ENCODE measurements around the gene FERMT3. TPM values are rescaled to one million over a fixed set of nuclear protein-coding genes. Genes with fewer than 3 reads are reported as not detected.

The FERMT3 gene
- total and polyA plus RNA-seq, 4 donors: 22.2 to 42.6 (median 36.9) TPM

DNA sequence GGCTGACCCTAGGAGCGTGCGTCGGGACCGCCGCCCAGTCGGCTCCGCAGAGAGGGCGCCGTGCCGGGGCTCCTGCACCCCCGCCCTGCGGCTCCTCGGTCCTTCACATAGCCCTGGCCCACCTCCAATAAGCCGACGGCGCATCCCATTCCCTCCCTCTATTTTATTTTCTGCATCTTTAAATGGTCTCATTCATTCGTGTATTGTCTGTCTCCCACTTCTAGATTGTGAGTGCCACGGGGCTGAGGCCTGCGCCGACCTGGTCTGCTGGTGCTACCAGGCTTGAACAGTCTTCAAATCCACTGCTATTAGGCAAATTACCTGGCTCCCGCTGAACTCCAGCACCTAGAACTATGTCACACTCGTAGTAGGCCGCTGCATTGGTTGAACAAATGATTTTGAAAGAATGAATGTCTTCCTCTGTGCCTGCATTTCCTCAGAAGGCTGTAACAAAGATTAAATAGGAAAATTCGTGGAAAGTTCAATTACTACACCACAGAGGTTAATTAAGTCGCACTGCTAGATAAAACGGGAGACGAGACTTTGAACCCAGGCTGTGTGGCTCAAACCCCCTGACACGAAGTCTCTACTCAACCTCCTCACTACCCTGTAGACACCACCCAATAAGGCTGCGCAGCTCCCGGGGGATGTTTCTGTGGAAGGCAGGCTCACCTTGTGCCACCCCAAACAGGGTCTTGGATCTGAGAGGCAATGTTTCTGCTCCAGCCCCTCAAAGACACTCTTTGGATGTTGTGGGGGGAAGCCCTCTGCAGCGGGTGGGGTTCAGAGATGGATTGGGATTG lies 41.4 kb downstream of the FERMT3 start:
- H3K27ac ChIP-seq (ENCODE audit: low read depth in 1 of 2, low read length in 2 of 2): no peak overlapping the region
- ATAC-seq (ENCODE audit: low FRiP score) (no peak), DNase-seq (peak in 1 of 2 donors; percentile 62)
- 33 to 34% methylated on average over 31 of the region's 31 CpGs for WGBS, 2 donors
- no peaks in the 10 kb centered on the region for H3K36me3 ChIP-seq (ENCODE audit: control insufficient read depth in 1 of 2, insufficient read depth in 2 of 2, low read length in 1 of 2)
- no peaks in the 10 kb centered on the region for H3K27me3 ChIP-seq (ENCODE audit: control insufficient read depth in 1 of 2, insufficient read depth in 2 of 2, low read length in 1 of 2)
- H3K4me3 ChIP-seq (ENCODE audit: low read length in 2 of 2): peak overlapping the region in 1 of 2 donors; percentile 2
- no peaks in the 10 kb centered on the region for H3K4me1 ChIP-seq (ENCODE audit: control insufficient read depth in 1 of 2, insufficient read depth in 2 of 2, low read length in 2 of 2)
- intact Hi-C loops (cut with DNase I): no loop called here
- no peaks in the 10 kb centered on the region for H3K9me3 ChIP-seq (ENCODE audit: control insufficient read depth, low read length)

- Histone ChIP-seq H3K27ac (ENCODE audit: low read depth in 1 of 2, low read length in 2 of 2) (no peak overlapping the region), H3K4me1 (ENCODE audit: control insufficient read depth in 1 of 2, insufficient read depth in 2 of 2, low read length in 2 of 2) (no peaks in the 10 kb centered on the region), H3K9me3 (ENCODE audit: control insufficient read depth, low read length) (no peaks in the 10 kb centered on the region), H3K36me3 (ENCODE audit: control insufficient read depth in 1 of 2, insufficient read depth in 2 of 2, low read length in 1 of 2) (no peaks in the 10 kb centered on the region), H3K27me3 (ENCODE audit: control insufficient read depth in 1 of 2, insufficient read depth in 2 of 2, low read length in 1 of 2) (no peaks in the 10 kb centered on the region), H3K4me3 (ENCODE audit: low read length in 2 of 2) (no peak overlapping the region)
- no peak for ATAC-seq (ENCODE audit: low FRiP score)
- DNase-seq: no peak
- intact Hi-C loops (cut with DNase I): no loop called here
- 77 to 83% methylated on average over 7 of the region's 7 CpGs for WGBS, 2 donors
Observed at GRCh38 chr11:64248578-64248977, 42.1 kb downstream of the FERMT3 start.

GRCh38 chr11:64249038-64249437 lies 42.5 kb downstream of the FERMT3 start:
- intact Hi-C loops (cut with DNase I): no loop called here
- peak in 1 of 2 donors; percentile 72 for DNase-seq
- H3K27me3 ChIP-seq (ENCODE audit: control insufficient read depth in 1 of 2, insufficient read depth in 2 of 2, low read length in 1 of 2): no peaks in the 10 kb centered on the region
- WGBS, 2 donors: 91 to 94% methylated on average over 4 of the region's 4 CpGs
- no peak overlapping the region for H3K4me3 ChIP-seq (ENCODE audit: low read length in 2 of 2)
- H3K36me3 ChIP-seq (ENCODE audit: control insufficient read depth in 1 of 2, insufficient read depth in 2 of 2, low read length in 1 of 2): no peaks in the 10 kb centered on the region
- no peaks in the 10 kb centered on the region for H3K9me3 ChIP-seq (ENCODE audit: control insufficient read depth, low read length)
- no peak overlapping the region for H3K27ac ChIP-seq (ENCODE audit: low read depth in 1 of 2, low read length in 2 of 2)
- no peak for ATAC-seq (ENCODE audit: low FRiP score)
- H3K4me1 ChIP-seq (ENCODE audit: control insufficient read depth in 1 of 2, insufficient read depth in 2 of 2, low read length in 2 of 2): no peaks in the 10 kb centered on the region

GRCh38 chr11:64249563-64250414 lies 43.3 kb downstream of the FERMT3 start:
- H3K36me3 ChIP-seq (ENCODE audit: control insufficient read depth in 1 of 2, insufficient read depth in 2 of 2, low read length in 1 of 2): no peaks in the 10 kb centered on the region
- WGBS, 2 donors: 92 to 93% methylated on average over 8 of the region's 8 CpGs

DNA sequence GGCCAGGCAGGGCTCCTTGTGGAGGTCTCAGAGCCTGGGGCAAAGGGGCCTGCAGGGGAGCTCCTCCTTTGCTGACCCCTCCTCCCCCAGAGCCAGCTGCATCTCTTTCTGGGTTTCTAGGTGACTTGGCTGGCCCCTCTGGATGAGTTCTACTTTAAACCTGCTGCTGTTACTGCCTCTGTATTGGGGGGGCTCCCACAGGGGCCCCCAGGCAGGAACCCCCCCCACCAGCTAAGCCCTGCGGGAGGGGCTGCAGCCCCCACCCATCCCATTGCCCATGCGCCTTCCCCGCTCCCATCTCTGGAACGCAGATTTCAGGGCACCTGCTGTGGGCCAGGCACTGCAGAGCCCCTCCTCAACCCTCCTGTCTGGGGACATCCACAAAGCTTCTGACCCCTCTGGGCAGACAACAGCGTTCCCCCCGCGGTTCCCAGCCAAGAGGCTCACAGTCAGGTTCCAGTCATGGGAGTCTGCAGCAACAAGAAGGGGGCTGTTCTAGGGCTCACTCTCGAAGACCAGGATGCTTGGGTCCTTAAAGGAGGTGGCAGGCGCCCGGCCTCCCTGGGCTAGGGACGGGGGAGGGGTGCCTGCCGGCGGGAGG lies 44.0 kb downstream of the FERMT3 start:
- intact Hi-C loops (cut with DNase I): loop anchor here in 1 of 2 donors (2.0 kb wide), 1 partner anchor 18 kb away; no protein-coding TSS in a partner anchor
- peak in 1 of 2 donors; percentile 68 for DNase-seq
- Histone ChIP-seq H3K4me3 (ENCODE audit: low read length in 2 of 2) (no peak overlapping the region), H3K36me3 (ENCODE audit: control insufficient read depth in 1 of 2, insufficient read depth in 2 of 2, low read length in 1 of 2) (no peaks in the 10 kb centered on the region), H3K9me3 (ENCODE audit: control insufficient read depth, low read length) (no peaks in the 10 kb centered on the region), H3K27ac (ENCODE audit: low read depth in 1 of 2, low read length in 2 of 2) (no peak overlapping the region), H3K27me3 (ENCODE audit: control insufficient read depth in 1 of 2, insufficient read depth in 2 of 2, low read length in 1 of 2) (no peaks in the 10 kb centered on the region), H3K4me1 (ENCODE audit: control insufficient read depth in 1 of 2, insufficient read depth in 2 of 2, low read length in 2 of 2) (no peaks in the 10 kb centered on the region)
- ATAC-seq (ENCODE audit: low FRiP score): no peak
- WGBS, 2 donors: 20 to 24% methylated on average over 13 of the region's 13 CpGs

More at GRCh38 chr11:64249563-64250414, 43.3 kb downstream of the FERMT3 start:
- no peaks in the 10 kb centered on the region for H3K27me3 ChIP-seq (ENCODE audit: control insufficient read depth in 1 of 2, insufficient read depth in 2 of 2, low read length in 1 of 2)
- no peak overlapping the region for H3K27ac ChIP-seq (ENCODE audit: low read depth in 1 of 2, low read length in 2 of 2)
- intact Hi-C loops (cut with DNase I): loop anchor here in 1 of 2 donors (2.0 kb wide), 1 partner anchor 19 kb away; no protein-coding TSS in a partner anchor
- ATAC-seq (ENCODE audit: low FRiP score) (no peak), DNase-seq (no peak)
- no peaks in the 10 kb centered on the region for H3K9me3 ChIP-seq (ENCODE audit: control insufficient read depth, low read length)
- H3K4me3 ChIP-seq (ENCODE audit: low read length in 2 of 2): no peak overlapping the region
- no peaks in the 10 kb centered on the region for H3K4me1 ChIP-seq (ENCODE audit: control insufficient read depth in 1 of 2, insufficient read depth in 2 of 2, low read length in 2 of 2)

GRCh38 chr11:64251016-64251752 lies 44.7 kb downstream of the FERMT3 start, which contains the start of gene PLCB3:
Gene PLCB3, plus strand, starts transcription at chr11:64251530. Its CDS starts 120 bp downstream, at chr11:64251650.
- H3K9me3 ChIP-seq (ENCODE audit: control insufficient read depth, low read length): no peaks in the 10 kb centered on the region
- ATAC-seq (ENCODE audit: low FRiP score) (peak; percentile 76), DNase-seq (peak in 1 of 2 donors; percentile 85)
- WGBS, 2 donors: 1 to 2% methylated on average over 32 to 75 of the region's 75 CpGs
- intact Hi-C loops (cut with DNase I): loop anchor here in 1 of 2 donors (2.0 kb wide), 1 partner anchor 18 kb away; no protein-coding TSS in a partner anchor
- H3K4me1 ChIP-seq (ENCODE audit: control insufficient read depth in 1 of 2, insufficient read depth in 2 of 2, low read length in 2 of 2): no peaks in the 10 kb centered on the region
- H3K27ac ChIP-seq (ENCODE audit: low read depth in 1 of 2, low read length in 2 of 2): peak within 1 kb of the TSS in 1 of 2 donors; percentile 14
- no peaks in the 10 kb centered on the region for H3K27me3 ChIP-seq (ENCODE audit: control insufficient read depth in 1 of 2, insufficient read depth in 2 of 2, low read length in 1 of 2)
- no peaks in the 10 kb centered on the region for H3K36me3 ChIP-seq (ENCODE audit: control insufficient read depth in 1 of 2, insufficient read depth in 2 of 2, low read length in 1 of 2)
- peak within 1 kb of the TSS; percentile 59 to 81 for H3K4me3 ChIP-seq (ENCODE audit: low read length in 2 of 2)

GRCh38 chr11:64251753-64252002 lies 45.2 kb downstream of the FERMT3 start:
- ATAC-seq (ENCODE audit: low FRiP score): no peak
- Histone ChIP-seq H3K4me3 (ENCODE audit: low read length in 2 of 2) (peak overlapping the region; percentile 59 to 81), H3K9me3 (ENCODE audit: control insufficient read depth, low read length) (no peaks in the 10 kb centered on the region), H3K27me3 (ENCODE audit: control insufficient read depth in 1 of 2, insufficient read depth in 2 of 2, low read length in 1 of 2) (no peaks in the 10 kb centered on the region), H3K4me1 (ENCODE audit: control insufficient read depth in 1 of 2, insufficient read depth in 2 of 2, low read length in 2 of 2) (no peaks in the 10 kb centered on the region), H3K36me3 (ENCODE audit: control insufficient read depth in 1 of 2, insufficient read depth in 2 of 2, low read length in 1 of 2) (peaks cover 0 to 3% of the 10 kb centered on the region in 2 donors), H3K27ac (ENCODE audit: low read depth in 1 of 2, low read length in 2 of 2) (no peak overlapping the region)
- intact Hi-C loops (cut with DNase I): loop anchor here in 1 of 2 donors (2.0 kb wide), 1 partner anchor 17 kb away; no protein-coding TSS in a partner anchor
- WGBS, 2 donors: 0 to 1% methylated on average over 18 of the region's 18 CpGs
- DNase-seq: no peak

All from aorta (tissue), 5 donors.